K562 (cell line): Measurements from ENCODE around the gene MALAT1. TPM values are rescaled to one million over a fixed set of nuclear protein-coding genes. Genes with fewer than 3 reads are reported as not detected.

Source experiments
- ATF1 ChIP-seq, 2 experiments: fragments of 450-650 bp in 1 of 2; IDR thresholded peaks; 2 replicates each; pipeline ENCODE4 v1.6.1; 2016; ENCODE audit warnings: missing compliant biosample characterization in 1 of 2, missing genetic modification characterization in 1 of 2
- CREB3 ChIP-seq: fragments of 450-650 bp; conservative IDR thresholded peaks from 2 replicates; pipeline ENCODE4 v1.6.1; 2016; ENCODE audit warnings: missing genetic modification characterization, low read depth, mild to moderate bottlenecking, missing compliant biosample characterization, moderate library complexity
- DLX4 ChIP-seq: fragments of 250-450 bp; sonication (Bioruptor Pico); IDR thresholded peaks from 2 replicates; pipeline ENCODE4 v1.6.1; 2021; ENCODE audit warnings: mild to moderate bottlenecking
- E2F3 ChIP-seq: fragments of 250-450 bp; sonication (Bioruptor Pico); IDR thresholded peaks from 2 replicates; pipeline ENCODE4 v1.4.0; 2020; ENCODE audit warnings: mild to moderate bottlenecking
- EHMT2 ChIP-seq: fragments of 450-650 bp; IDR thresholded peaks from 2 replicates; pipeline ENCODE4 v1.6.1; 2018; ENCODE audit warnings: antibody characterized with exemption
- GABPB2 ChIP-seq: fragments of 250-450 bp; sonication (Bioruptor Pico); conservative IDR thresholded peaks from 2 replicates; pipeline ENCODE4 v1.5.1; 2021; ENCODE audit warnings: mild to moderate bottlenecking
- HMG20A ChIP-seq: fragments of 450-650 bp; formaldehyde crosslinking; conservative IDR thresholded peaks from 2 replicates; pipeline ENCODE4 v1.4.0; 2020; ENCODE audit warnings: mild to moderate bottlenecking, mixed read lengths
- ILK ChIP-seq: fragments of 450-650 bp; IDR thresholded peaks from 2 replicates; pipeline ENCODE4 v1.6.1; 2016; ENCODE audit warnings: missing genetic modification characterization, low read depth, mild to moderate bottlenecking, missing compliant biosample characterization, moderate library complexity, borderline replicate concordance
- KAT7 ChIP-seq: sonication (generic); formaldehyde crosslinking; IDR thresholded peaks from 2 replicates; pipeline ENCODE4 v1.8.0; 2022; ENCODE audit warnings: missing genetic modification reagents, mild to moderate bottlenecking, borderline replicate concordance
- KLF16 ChIP-seq: IDR thresholded peaks from 2 replicates; pipeline ENCODE4 v1.6.1; 2016; ENCODE audit warnings: antibody characterized with exemption
- NCOA2 ChIP-seq, 2 experiments: fragments of 450-650 bp; IDR thresholded peaks; 2 replicates each; pipeline ENCODE4 v1.6.1; 2018; ENCODE audit warnings: mild to moderate bottlenecking in 2 of 2, moderate library complexity in 1 of 2; ENCODE audit not compliant: partially characterized antibody in 2 of 2
- NFYB ChIP-seq: IDR thresholded peaks from 2 replicates; pipeline ENCODE4 v1.6.1; 2011; ENCODE audit warnings: mild to moderate bottlenecking, moderate library complexity; ENCODE audit not compliant: insufficient read length; ENCODE audit errors: extremely low read depth
- NR2C1 ChIP-seq, 2 experiments: fragments of 450-650 bp; IDR thresholded peaks; 2 replicates each; pipeline ENCODE4 v1.6.1; 2017; ENCODE audit warnings: mild to moderate bottlenecking in 2 of 2, antibody characterized with exemption in 1 of 2, inconsistent platforms in 1 of 2, missing compliant biosample characterization in 1 of 2, missing genetic modification characterization in 1 of 2
- NR2F6 ChIP-seq: fragments of 450-650 bp; formaldehyde crosslinking; IDR thresholded peaks from 2 replicates; pipeline ENCODE4 v1.4.0; 2020; ENCODE audit warnings: mild to moderate bottlenecking
- SAFB ChIP-seq: fragments of 200-400 bp; formaldehyde crosslinking; IDR thresholded peaks from 2 replicates; pipeline ENCODE4 v1.6.1; 2017; ENCODE audit warnings: low read depth, low read length, borderline replicate concordance
- SMARCA5 ChIP-seq: fragments of 450-650 bp; IDR thresholded peaks from 2 replicates; pipeline ENCODE4 v1.6.1; 2016
- SMC3 ChIP-seq: conservative IDR thresholded peaks from 2 replicates; pipeline ENCODE4 v1.6.1; 2011; ENCODE audit warnings: low read depth, low read length, improper control_type of control experiment; ENCODE audit not compliant: insufficient read depth
- TAF1 ChIP-seq: IDR thresholded peaks from 2 replicates; pipeline ENCODE4 v1.6.1; 2011; ENCODE audit warnings: mild to moderate bottlenecking, low read length, moderate library complexity; ENCODE audit not compliant: insufficient read depth, control insufficient read depth, severe bottlenecking; ENCODE audit errors: extremely low read depth
- TAF15 ChIP-seq: fragments of 200-400 bp; formaldehyde crosslinking; IDR thresholded peaks from 2 replicates; pipeline ENCODE4 v1.6.1; 2017; ENCODE audit warnings: mild to moderate bottlenecking, low read depth, low read length, moderate library complexity
- TSC22D4 ChIP-seq: fragments of 450-650 bp; IDR thresholded peaks from 2 replicates; pipeline ENCODE4 v1.6.1; 2016; ENCODE audit warnings: missing genetic modification characterization, missing biosample characterization, control low read depth
- WHSC1 ChIP-seq: IDR thresholded peaks from one replicate; pipeline ENCODE4 v1.6.1; 2012; ENCODE audit warnings: low read length, control low read depth, inconsistent platforms
- XRCC4 ChIP-seq: IDR thresholded peaks from one replicate; pipeline ENCODE4 v1.6.1; 2011; ENCODE audit not compliant: insufficient read depth, insufficient read length; ENCODE audit errors: extremely low read depth
- ZNF217 ChIP-seq: sonication (generic); formaldehyde crosslinking; IDR thresholded peaks from 2 replicates; pipeline ENCODE4 v1.8.0; 2022; ENCODE audit warnings: mild to moderate bottlenecking, missing genetic modification reagents
- ZNF253 ChIP-seq: fragments of 250-450 bp; sonication (Bioruptor Pico); conservative IDR thresholded peaks from 2 replicates; pipeline ENCODE4 v1.6.1; 2021; ENCODE audit warnings: mild to moderate bottlenecking
- ZNF3 ChIP-seq: fragments of 250-450 bp; sonication (Bioruptor Pico); IDR thresholded peaks from 2 replicates; pipeline ENCODE4 v1.5.0; 2021; ENCODE audit warnings: mild to moderate bottlenecking, moderate library complexity
- ZNF408 ChIP-seq: fragments of 250-450 bp; sonication (Bioruptor Pico); IDR thresholded peaks from 2 replicates; pipeline ENCODE4 v1.4.0; 2020; ENCODE audit warnings: low read depth, mild to moderate bottlenecking, moderate library complexity
- polyA plus RNA-seq, 8 experiments: library from polyadenylated mRNA; depleted of rRNA in 4 of 8; stranded (reverse) in 5 of 8; unstranded in 3 of 8; fragments of >200 nt; fragmentation: Nextera tagmentation in 2 of 8; fragmentation: Illumina TruSeq in 1 of 8; extraction: Ambion mirVana in 2 of 8; extraction: Trizol in 1 of 8; gene quantifications; 2 replicates each; pipeline versions ENCODE4 v1.2.1 to v1.2.3, GENCODE V29; 2011 to 2014; ENCODE audit warnings: inconsistent platforms in 1 of 8, missing spikeins in 1 of 8
- total RNA-seq, 7 experiments: library from RNA; depleted of rRNA in 6 of 7; stranded (reverse); fragments of >200 nt in 6 of 7; fragmentation: Illumina TruSeq in 2 of 7; extraction: Trizol in 2 of 7; gene quantifications; 2 replicates each; pipeline versions ENCODE4 v1.2.1 to v1.2.3, GENCODE V29; 2011 to 2021; ENCODE audit warnings: low replicate concordance in 1 of 7
- TF ChIP-seq, protein P1 (sequence below): fragments of 450-650 bp; IDR thresholded peaks from 2 replicates; pipeline ENCODE4 v1.6.1; 2014; ENCODE audit warnings: low read depth, mild to moderate bottlenecking, moderate library complexity, borderline replicate concordance

MALAT1 gene
- total and polyA plus RNA-seq, 9 of the 15 experiments (the other 6 are each of a cell fraction or from before 2014, with no cell fraction given) = 363 to 8,715 (median 2,351) TPM

- no peak for TF ChIP-seq DLX4 (CRISPR knock-in tag)
- no peak for TF ChIP-seq NCOA2 (IDR thresholded peaks at IDR 0.05; ENCODE audit: partially characterized antibody in 2 of 2)
- no peak for TF ChIP-seq SMC3
- TF ChIP-seq, protein P1, sequence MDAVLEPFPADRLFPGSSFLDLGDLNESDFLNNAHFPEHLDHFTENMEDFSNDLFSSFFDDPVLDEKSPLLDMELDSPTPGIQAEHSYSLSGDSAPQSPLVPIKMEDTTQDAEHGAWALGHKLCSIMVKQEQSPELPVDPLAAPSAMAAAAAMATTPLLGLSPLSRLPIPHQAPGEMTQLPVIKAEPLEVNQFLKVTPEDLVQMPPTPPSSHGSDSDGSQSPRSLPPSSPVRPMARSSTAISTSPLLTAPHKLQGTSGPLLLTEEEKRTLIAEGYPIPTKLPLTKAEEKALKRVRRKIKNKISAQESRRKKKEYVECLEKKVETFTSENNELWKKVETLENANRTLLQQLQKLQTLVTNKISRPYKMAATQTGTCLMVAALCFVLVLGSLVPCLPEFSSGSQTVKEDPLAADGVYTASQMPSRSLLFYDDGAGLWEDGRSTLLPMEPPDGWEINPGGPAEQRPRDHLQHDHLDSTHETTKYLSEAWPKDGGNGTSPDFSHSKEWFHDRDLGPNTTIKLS = peak; percentile 85; the same call in 1 of the 2 replicates
- no peak for TF ChIP-seq NR2F6 (CRISPR knock-in tag)
- TF ChIP-seq KAT7 (CRISPR knock-in tag) = no peak
- no peak for TF ChIP-seq SMARCA5
- TF ChIP-seq SAFB = no peak
- no peak for TF ChIP-seq NFYB
- no peak for TF ChIP-seq TAF15
- no peak for TF ChIP-seq TSC22D4 (tag)
- no peak for TF ChIP-seq HMG20A (CRISPR knock-in tag)
- no peak for TF ChIP-seq KLF16
- no peak for TF ChIP-seq GABPB2 (CRISPR knock-in tag)
- no peak for TF ChIP-seq CREB3
- TF ChIP-seq EHMT2 = no peak
- no peak for TF ChIP-seq E2F3 (CRISPR knock-in tag)
- no peak for TF ChIP-seq WHSC1
- no peak for TF ChIP-seq ZNF253 (CRISPR knock-in tag)
- no peak for TF ChIP-seq ILK
- TF ChIP-seq ZNF3 (CRISPR knock-in tag) = no peak
- TF ChIP-seq ZNF217 = no peak
- TF ChIP-seq ZNF408 (CRISPR knock-in tag) = no peak
- TF ChIP-seq TAF1 = peak; percentile 37
- TF ChIP-seq NR2C1 (IDR thresholded peaks at IDR 0.05) = no peak
- TF ChIP-seq NR2C1 (tag; IDR thresholded peaks at IDR 0.05) = peak; percentile 7; the same call in 1 of the 2 replicates
- TF ChIP-seq XRCC4 = no peak
- no peak for TF ChIP-seq ATF1 (CRISPR knock-in tag; IDR thresholded peaks at IDR 0.05)
- no peak for TF ChIP-seq ATF1 (tag; IDR thresholded peaks at IDR 0.05)
Observed at GRCh38 chr11:65492637-65493366, 6.0 kb upstream of the MALAT1 start (continued).
